GM21423 (cell line): ENCODE data around the gene NSUN3.

Source experiments
- ATAC-seq: cut with Tn5 transposase; IDR thresholded peaks from one replicate; pipeline ENCODE4 v1.9.1; 2021; ENCODE audit warnings: mild to moderate bottlenecking, moderate library complexity; ENCODE audit not compliant: unreplicated experiment

Gene NSUN3

DNA sequence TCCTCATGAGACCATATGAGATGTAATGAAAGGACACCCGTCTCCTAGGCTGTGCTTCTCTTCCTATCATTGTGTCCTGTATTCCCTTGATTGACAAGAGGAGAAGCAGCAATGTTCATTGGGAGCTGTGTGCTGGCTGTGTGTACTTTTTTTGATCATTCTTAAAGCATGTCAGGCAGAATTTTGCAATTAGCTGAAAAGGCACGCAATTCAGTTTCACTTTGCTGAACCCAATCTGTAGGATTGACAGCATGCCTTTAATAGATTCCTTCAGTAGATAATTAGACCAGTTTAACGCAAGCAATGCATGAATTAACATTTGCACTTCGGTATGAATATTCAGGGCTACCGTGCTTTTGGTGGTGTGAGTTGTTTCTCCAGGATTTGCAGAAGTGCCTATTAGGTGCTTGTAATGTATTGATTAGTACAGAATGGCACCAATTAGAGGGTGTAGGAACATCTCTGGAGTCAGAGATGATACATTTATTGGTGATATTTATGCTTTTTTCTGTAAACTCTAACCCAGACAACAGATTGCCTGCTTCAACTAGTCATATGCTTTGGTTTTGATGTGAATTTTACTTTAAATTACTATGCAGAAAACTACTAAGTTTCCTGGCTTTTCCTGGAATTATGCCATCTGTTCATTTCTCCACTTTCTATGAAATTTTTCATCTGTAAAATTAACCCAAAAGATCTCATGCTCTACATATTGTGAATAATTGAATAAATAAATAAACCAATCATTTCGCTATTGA, 114.3 kb downstream of the NSUN3 start:
- no peak for ATAC-seq
